NCI-H146 treated with DMSO at 0.1 percent for 48 hours (cell line): ENCODE data around the gene GOLGA8B.
"Not testable (repeated sequence)": the region's sequence is repeated elsewhere in the genome, so short reads cannot be mapped to it uniquely, and the experiment has no call there.

Experiments used
- DNase-seq: peaks from one replicate; lab custom pipeline; 2025; ENCODE audit not compliant: unreplicated experiment; lab: John Stamatoyannopoulos, UW

Gene GOLGA8B

GRCh38 chr15:34598799-34599585 is 15.5 kb upstream of the GOLGA8B start:
- no peak for DNase-seq

- no peak for DNase-seq
Measured at GRCh38 chr15:34597316-34597715, 13.9 kb upstream of the GOLGA8B start.

- DNase-seq = no peak
Measured at GRCh38 chr15:34594361-34594760, 10.9 kb upstream of the GOLGA8B start.

- no peak for DNase-seq
Measured at GRCh38 chr15:34591306-34591705, 7.9 kb upstream of the GOLGA8B start.

- peak; percentile 39 for DNase-seq
Measured at GRCh38 chr15:34588046-34588674, 4.7 kb upstream of the GOLGA8B start.

GRCh38 chr15:34585966-34586365 is 2.5 kb upstream of the GOLGA8B start:
- DNase-seq = not testable (repeated sequence)

- DNase-seq = no peak
Measured at GRCh38 chr15:34584996-34585395, 1.5 kb upstream of the GOLGA8B start.

GRCh38 chr15:34584330-34584668 is 848 bp upstream of the GOLGA8B start:
- DNase-seq = no peak

GRCh38 chr15:34582461-34583371 is 735 bp downstream of the GOLGA8B start:
- DNase-seq = no peak

GRCh38 chr15:34581687-34582460 is 1.6 kb downstream of the GOLGA8B start:
- DNase-seq = not testable (repeated sequence)

GRCh38 chr15:34581043-34581365 is 2.4 kb downstream of the GOLGA8B start:
- no peak for DNase-seq

- not testable (repeated sequence) for DNase-seq
Measured at GRCh38 chr15:34580251-34581042, 3.0 kb downstream of the GOLGA8B start.

- no peak for DNase-seq
Measured at GRCh38 chr15:34578283-34578674, 5.2 kb downstream of the GOLGA8B start.

GRCh38 chr15:34577658-34578282 is 5.7 kb downstream of the GOLGA8B start:
- not testable (repeated sequence) for DNase-seq

GRCh38 chr15:34575035-34575434 is 8.4 kb downstream of the GOLGA8B start:
- not testable (repeated sequence) for DNase-seq

GRCh38 chr15:34572921-34573320 is 10.5 kb downstream of the GOLGA8B start:
- not testable (repeated sequence) for DNase-seq

- DNase-seq = not testable (repeated sequence)
Measured at GRCh38 chr15:34572019-34572641, 11.3 kb downstream of the GOLGA8B start.

- DNase-seq = not testable (repeated sequence)
Measured at GRCh38 chr15:34569670-34570396, 13.6 kb downstream of the GOLGA8B start.

GRCh38 chr15:34567174-34567573 is 16.3 kb downstream of the GOLGA8B start:
- not testable (repeated sequence) for DNase-seq
